ENCODE results near the gene FGF3.

DNA sequence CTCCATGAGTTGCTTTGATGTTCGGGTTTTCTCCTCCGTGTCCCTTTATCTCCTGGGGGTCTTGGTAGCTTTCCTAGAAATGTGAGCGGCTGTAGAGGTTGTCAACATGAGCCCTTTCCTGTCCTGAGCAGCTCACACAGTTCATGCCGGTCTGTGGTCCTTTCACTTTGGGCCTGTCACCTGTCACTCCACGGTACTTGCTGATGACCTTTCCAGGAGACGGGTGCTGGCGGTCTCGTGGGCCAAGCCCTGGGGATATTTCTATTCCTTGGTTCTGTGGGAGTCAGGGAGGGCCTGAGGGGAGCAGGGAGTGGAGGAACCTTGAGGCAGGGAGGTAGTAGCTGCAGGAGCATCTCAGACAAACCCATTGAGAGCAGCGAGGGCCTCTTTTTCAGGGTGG lies 23.2 kb downstream of the FGF3 start:
- TF ChIP-seq, protein P1, sequence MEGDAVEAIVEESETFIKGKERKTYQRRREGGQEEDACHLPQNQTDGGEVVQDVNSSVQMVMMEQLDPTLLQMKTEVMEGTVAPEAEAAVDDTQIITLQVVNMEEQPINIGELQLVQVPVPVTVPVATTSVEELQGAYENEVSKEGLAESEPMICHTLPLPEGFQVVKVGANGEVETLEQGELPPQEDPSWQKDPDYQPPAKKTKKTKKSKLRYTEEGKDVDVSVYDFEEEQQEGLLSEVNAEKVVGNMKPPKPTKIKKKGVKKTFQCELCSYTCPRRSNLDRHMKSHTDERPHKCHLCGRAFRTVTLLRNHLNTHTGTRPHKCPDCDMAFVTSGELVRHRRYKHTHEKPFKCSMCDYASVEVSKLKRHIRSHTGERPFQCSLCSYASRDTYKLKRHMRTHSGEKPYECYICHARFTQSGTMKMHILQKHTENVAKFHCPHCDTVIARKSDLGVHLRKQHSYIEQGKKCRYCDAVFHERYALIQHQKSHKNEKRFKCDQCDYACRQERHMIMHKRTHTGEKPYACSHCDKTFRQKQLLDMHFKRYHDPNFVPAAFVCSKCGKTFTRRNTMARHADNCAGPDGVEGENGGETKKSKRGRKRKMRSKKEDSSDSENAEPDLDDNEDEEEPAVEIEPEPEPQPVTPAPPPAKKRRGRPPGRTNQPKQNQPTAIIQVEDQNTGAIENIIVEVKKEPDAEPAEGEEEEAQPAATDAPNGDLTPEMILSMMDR (conservative IDR thresholded peaks at IDR 0.05) = no peak
- TF ChIP-seq ZFX (IDR thresholded peaks at IDR 0.05) = no peak

Measured in C4-2B (cell line).